ENCODE data around the gene INTS7. TPM values are rescaled to one million over a fixed set of nuclear protein-coding genes. Genes with fewer than 3 reads are reported as not detected.

The INTS7 gene
- total and polyA plus RNA-seq, 10 donors, result 5.4 to 16.5 (median 12.3) TPM

- Histone ChIP-seq H3K9me3 (peaks cover 0 to 11% (median 0%) of the 10 kb centered on the region in 8 donors), H3K27me3 (replicated peaks in 1 of 7) (no peaks in the 10 kb centered on the region), H3K27ac (no peak overlapping the region), H3K36me3 (no peaks in the 10 kb centered on the region), H3K4me3 (no peak overlapping the region), H3K4me1 (no peaks in the 10 kb centered on the region)
- 89 to 98% (median 97%) methylated on average over 2 of the region's 2 CpGs for WGBS, 5 donors
- TF ChIP-seq, protein P1, sequence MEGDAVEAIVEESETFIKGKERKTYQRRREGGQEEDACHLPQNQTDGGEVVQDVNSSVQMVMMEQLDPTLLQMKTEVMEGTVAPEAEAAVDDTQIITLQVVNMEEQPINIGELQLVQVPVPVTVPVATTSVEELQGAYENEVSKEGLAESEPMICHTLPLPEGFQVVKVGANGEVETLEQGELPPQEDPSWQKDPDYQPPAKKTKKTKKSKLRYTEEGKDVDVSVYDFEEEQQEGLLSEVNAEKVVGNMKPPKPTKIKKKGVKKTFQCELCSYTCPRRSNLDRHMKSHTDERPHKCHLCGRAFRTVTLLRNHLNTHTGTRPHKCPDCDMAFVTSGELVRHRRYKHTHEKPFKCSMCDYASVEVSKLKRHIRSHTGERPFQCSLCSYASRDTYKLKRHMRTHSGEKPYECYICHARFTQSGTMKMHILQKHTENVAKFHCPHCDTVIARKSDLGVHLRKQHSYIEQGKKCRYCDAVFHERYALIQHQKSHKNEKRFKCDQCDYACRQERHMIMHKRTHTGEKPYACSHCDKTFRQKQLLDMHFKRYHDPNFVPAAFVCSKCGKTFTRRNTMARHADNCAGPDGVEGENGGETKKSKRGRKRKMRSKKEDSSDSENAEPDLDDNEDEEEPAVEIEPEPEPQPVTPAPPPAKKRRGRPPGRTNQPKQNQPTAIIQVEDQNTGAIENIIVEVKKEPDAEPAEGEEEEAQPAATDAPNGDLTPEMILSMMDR (IDR thresholded peaks at IDR 0.05 in 8 of 11, conservative IDR thresholded peaks at IDR 0.05 in 3 of 11), result no peak
- no peak for TF ChIP-seq POLR2AphosphoS5 (IDR thresholded peaks at IDR 0.05)
- TF ChIP-seq POLR2A (IDR thresholded peaks at IDR 0.05), result no peak
- intact Hi-C loops (cut with DNase I; ENCODE audit: low total_unique reads), result no loop called here
- DNase-seq, result no peak
Measured at GRCh38 chr1:211901945-211902344, 133.4 kb downstream of the INTS7 start.

DNA sequence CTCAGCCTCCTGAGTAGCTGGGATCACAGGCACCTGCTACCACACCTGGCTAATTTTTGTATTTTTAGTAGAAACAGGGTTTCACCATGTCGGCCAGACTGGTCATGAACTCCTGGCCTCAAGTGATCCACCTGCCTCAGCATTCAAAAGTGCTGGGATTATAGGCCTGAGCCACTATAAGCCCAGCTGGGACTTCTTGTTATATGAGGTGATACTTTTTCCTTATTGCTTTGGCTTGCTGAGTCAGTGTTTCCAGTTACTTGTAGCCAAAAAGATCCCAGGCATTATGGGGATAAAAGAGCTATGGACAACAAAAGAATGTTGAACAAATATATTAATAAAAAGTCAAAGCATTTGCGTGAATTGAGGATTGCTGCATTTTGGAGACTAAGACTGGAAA lies 134.9 kb downstream of the INTS7 start:
- intact Hi-C loops (cut with DNase I; ENCODE audit: low total_unique reads), result no loop called here
- 80 to 92% (median 92%) methylated on average over 2 of the region's 2 CpGs for WGBS, 5 donors

DNA sequence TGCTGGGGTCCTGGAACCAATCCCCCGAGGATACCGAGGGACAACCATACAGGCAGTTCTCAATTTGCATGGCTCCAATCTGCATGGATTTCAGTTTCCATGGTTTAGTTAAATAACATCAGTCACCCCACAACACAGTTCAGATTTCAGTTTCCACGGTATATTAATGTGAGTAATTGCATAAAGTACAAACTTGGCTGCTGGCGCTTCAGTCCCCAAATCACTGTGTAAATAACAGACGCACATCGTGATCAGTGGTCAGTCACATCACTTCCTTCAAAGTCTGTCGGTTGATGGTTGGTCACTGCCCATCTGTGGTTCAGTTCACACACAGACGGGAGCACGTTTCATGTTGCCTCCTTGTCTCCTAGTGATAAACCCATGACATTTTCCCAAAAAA lies 138.4 kb downstream of the INTS7 start:
- no peaks in the 10 kb centered on the region for H3K27me3 ChIP-seq (replicated peaks in 1 of 7)
- intact Hi-C loops (cut with DNase I; ENCODE audit: low total_unique reads), result no loop called here
- 78 to 87% (median 85%) methylated on average over 9 of the region's 9 CpGs for WGBS, 5 donors
- H3K36me3 ChIP-seq, result no peaks in the 10 kb centered on the region
- H3K4me1 ChIP-seq, result no peaks in the 10 kb centered on the region
- no peak overlapping the region for H3K27ac ChIP-seq
- peaks cover 0 to 7% (median 0%) of the 10 kb centered on the region in 8 donors for H3K9me3 ChIP-seq
- no peak for DNase-seq
- H3K4me3 ChIP-seq, result no peak overlapping the region
- TF ChIP-seq, protein P1 (IDR thresholded peaks at IDR 0.05 in 8 of 11, conservative IDR thresholded peaks at IDR 0.05 in 3 of 11), result no peak
- no peak for TF ChIP-seq POLR2A (IDR thresholded peaks at IDR 0.05)
- TF ChIP-seq POLR2AphosphoS5 (IDR thresholded peaks at IDR 0.05), result no peak

More for the DNA sequence above, 134.9 kb downstream of the INTS7 start:
- H3K27ac ChIP-seq, result no peak overlapping the region
- H3K4me3 ChIP-seq, result no peak overlapping the region
- TF ChIP-seq POLR2A (IDR thresholded peaks at IDR 0.05), result no peak
- TF ChIP-seq, protein P1 (IDR thresholded peaks at IDR 0.05 in 8 of 11, conservative IDR thresholded peaks at IDR 0.05 in 3 of 11), result no peak
- no peak for TF ChIP-seq POLR2AphosphoS5 (IDR thresholded peaks at IDR 0.05)
- H3K27me3 ChIP-seq (replicated peaks in 1 of 7), result no peaks in the 10 kb centered on the region
- peaks cover 0 to 11% (median 0%) of the 10 kb centered on the region in 8 donors for H3K9me3 ChIP-seq
- no peaks in the 10 kb centered on the region for H3K4me1 ChIP-seq
- H3K36me3 ChIP-seq, result no peaks in the 10 kb centered on the region
- DNase-seq, result no peak

GRCh38 chr1:211895126-211895759 lies 140.1 kb downstream of the INTS7 start:
- WGBS, 5 donors, result 60 to 76% (median 66%) methylated on average over 3 of the region's 3 CpGs
- TF ChIP-seq, protein P1 (IDR thresholded peaks at IDR 0.05 in 8 of 11, conservative IDR thresholded peaks at IDR 0.05 in 3 of 11), result no peak
- TF ChIP-seq POLR2AphosphoS5 (IDR thresholded peaks at IDR 0.05) (no peak), POLR2A (IDR thresholded peaks at IDR 0.05) (no peak)
- Histone ChIP-seq H3K4me1 (no peaks in the 10 kb centered on the region), H3K36me3 (no peaks in the 10 kb centered on the region), H3K9me3 (no peaks in the 10 kb centered on the region), H3K4me3 (no peak overlapping the region), H3K27me3 (replicated peaks in 1 of 7) (no peaks in the 10 kb centered on the region), H3K27ac (no peak overlapping the region)
- DNase-seq, result no peak
- intact Hi-C loops (cut with DNase I; ENCODE audit: low total_unique reads), result no loop called here
